HK-2 (cell line): ENCODE data around the gene SLC6A17.

ENCODE experiments used
- DNase-seq: peaks from one replicate; pipeline ENCODE4 v3.0.0-alpha.2; 2018; ENCODE audit not compliant: unreplicated experiment

Gene SLC6A17

DNA sequence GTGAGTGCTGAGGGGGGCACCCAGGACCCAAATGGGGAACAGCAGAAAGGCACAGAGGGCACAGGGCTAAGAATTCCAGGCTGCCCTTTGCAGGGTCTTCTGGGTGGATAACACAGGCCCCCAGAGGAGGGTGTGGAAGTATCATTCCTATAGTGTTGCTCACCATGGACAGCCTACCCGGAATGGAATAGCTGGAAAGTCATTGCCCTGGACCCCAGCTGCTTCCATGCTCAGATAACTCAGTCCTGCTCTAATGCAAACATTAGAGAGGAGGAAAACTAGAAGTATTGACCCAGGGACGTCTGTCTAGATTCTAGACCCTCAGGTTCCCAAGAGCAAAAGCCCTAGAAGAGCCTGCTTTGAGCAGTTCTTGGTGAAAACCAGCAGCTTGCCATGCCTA, 24.7 kb downstream of the SLC6A17 start:
- DNase-seq: no peak

- no peak for DNase-seq
Observed at GRCh38 chr1:110176299-110176956, 26.1 kb downstream of the SLC6A17 start.

DNA sequence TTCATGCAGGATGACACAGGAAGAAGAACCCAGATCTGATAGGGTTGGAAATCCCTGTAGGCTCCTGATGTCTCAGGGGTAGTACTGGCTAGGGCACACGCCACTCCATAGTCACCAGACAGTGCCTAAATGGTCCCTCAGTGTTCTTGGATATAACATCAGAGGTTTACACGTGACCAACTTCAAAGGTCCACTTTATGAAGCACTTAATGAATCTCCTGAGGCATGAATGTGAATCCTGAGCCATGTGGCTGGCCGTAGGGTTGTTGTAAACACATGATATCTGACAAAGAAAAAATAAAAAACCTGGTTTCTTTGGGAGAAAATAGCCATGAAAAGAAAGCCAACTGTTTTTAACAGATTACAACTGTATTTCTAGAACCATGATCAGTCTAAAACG, 27.5 kb downstream of the SLC6A17 start:
- no peak for DNase-seq

DNA sequence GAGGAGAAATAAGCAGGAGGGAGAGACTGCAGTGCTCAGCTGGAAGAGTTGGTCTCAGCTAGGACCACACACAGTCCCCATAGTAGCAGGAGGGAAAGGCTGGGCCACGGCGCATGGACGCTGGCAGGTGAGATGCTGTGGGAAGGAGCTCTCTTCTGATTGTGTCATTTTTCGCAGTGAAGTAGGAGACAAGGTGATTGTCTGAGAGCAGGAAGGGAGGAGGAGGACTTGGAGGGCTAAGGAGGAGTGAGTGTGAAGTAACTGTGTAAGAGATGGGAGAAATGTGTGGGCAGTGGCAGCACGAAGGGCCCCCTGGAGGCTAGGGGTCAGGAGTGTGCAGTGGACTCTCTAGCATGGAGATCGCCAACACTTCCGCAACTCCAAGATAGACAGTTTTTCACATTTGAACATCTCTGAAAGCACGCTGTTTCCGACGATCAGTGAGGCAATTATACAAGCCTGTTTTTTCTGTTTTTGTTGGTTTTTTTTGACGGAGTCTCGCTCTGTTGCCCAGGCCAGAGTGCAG, 33.4 kb downstream of the SLC6A17 start:
- DNase-seq: no peak

GRCh38 chr1:110184446-110184845, 34.2 kb downstream of the SLC6A17 start:
- no peak for DNase-seq

GRCh38 chr1:110185181-110185580, 34.9 kb downstream of the SLC6A17 start:
- no peak for DNase-seq

GRCh38 chr1:110186558-110186957, 36.3 kb downstream of the SLC6A17 start:
- DNase-seq: no peak

DNA sequence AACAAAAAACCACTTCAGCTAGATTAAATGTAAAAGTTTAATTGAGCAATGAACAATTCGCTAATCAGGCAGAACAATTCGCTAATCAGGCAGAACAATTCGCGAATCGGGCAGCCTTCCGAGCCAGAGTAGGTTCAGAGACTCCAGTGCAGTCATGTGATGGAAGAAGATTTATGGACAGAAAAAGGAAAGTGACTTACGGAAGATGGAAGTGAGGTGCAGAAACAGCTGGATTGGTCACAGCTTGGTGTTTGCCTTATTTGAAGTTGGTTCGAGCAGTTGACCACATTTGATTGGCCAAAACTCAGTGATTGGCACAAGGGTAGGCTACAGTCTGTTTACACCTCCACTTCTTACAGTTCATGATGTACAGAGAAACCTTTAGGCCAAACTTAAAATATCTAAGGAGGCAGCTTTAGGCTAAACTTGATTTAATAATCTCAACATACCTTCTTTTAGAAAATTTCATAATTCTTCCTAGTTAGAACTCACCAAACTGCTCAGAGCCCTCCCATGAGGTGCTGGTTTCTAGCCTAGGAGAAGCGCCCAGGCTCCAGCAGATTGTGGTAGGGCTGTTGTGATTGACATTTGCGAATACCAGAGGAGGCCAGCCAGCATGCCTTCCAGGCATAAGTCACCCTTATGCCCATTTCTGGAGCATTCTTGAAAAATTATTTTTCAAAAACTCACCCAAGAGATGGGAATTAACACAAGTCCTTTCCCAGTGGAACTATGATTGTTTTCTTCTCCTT, 37.0 kb downstream of the SLC6A17 start:
- no peak for DNase-seq

GRCh38 chr1:110188035-110188618, 37.8 kb downstream of the SLC6A17 start:
- no peak for DNase-seq

- DNase-seq: no peak
Observed at GRCh38 chr1:110189181-110189580, 38.9 kb downstream of the SLC6A17 start.

DNA sequence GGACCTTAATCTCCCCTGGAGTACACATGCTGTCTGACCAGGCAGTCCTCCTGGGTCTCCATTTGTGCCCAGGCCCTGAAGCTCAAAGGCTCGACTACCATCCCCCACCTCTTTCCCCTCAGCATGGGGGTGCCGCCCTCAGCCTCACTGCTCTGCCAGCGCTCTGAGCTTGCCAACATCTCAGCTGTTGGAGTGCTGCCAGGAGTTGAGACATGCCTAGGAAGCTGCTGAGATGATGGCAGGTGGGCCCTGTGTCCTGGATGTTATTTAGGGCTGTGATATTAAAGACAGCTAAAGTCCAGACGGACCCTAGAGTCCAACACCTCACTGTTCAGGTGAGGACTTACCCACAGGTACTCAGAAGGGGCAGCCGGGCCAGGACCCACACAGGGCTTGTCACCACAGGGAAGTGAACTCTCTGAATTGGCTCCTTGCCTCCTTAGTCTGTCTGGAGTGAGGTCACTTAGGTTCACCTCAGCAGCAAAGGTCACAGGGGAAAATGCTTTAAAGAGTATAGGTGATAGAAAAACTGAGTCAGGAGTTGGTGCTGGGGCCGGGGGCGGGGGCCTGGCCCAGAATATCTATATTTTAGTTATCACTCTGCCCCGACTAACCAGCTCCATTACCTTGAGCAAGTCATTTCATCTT, 40.1 kb downstream of the SLC6A17 start:
- no peak for DNase-seq

GRCh38 chr1:110192541-110192940, 42.2 kb downstream of the SLC6A17 start:
- DNase-seq: no peak

DNA sequence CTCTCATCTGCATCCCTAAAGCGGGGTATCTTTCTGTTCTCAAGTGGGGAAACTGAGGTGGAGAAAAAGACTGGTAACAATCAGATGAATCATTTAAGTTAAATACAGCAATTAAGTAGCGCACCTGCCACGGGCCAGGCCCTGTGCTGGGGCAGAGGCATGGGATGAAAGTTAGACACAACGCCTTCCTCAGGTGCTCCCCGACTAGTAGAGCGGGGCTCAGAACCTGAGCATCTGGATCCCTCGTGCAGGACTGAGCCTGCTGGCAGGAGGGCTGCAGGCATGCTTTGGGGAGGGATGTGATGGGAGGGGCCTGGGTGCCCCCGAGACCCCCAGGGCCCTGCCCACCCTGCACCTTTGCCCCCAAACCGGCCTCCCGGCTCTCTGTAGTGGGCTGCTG, 44.9 kb downstream of the SLC6A17 start:
- DNase-seq: no peak

- peak; percentile 30 for DNase-seq
Observed at GRCh38 chr1:110196917-110197765, 46.8 kb downstream of the SLC6A17 start.

- no peak for DNase-seq
Observed at GRCh38 chr1:110197905-110198629, 47.8 kb downstream of the SLC6A17 start.

DNA sequence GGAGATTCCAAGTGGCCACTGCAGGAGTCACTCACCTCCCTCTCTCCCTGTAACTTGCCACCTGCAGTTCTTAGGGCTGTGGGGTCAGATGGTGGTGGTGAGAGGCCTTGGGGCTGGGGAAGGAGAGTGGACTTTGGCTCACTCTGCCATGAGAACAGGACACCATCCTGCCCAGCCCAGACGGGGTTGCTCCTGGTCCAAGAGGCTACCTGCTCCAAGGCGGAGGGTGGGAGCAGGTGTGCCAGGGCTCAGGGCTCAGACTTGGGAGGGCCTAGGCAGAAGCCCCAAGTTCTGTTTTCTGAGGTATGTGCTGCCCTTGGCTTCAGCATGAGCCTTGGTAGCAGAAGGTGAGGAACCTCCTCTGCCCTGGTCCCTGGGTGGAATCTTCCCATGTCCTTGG, 48.5 kb downstream of the SLC6A17 start:
- DNase-seq: no peak

DNA sequence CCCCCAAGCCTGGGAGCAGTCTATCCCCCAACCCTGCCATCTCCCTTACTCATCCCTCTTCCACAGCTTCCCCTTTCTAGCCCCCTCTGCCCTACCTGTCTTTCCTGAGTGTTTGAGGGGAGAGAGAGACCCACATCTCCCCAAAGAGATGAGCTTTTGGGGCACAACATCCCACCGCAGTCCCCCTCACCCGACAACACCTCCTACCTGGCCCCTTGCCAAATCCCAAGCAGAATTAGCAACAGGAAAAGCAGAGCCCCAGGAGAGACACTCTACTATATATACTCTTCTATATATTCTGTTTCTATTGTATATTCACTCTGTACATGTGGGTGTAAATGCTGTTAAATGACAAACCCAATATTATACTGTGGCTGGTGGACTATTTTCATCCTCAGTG, 49.9 kb downstream of the SLC6A17 start:
- DNase-seq: no peak

DNA sequence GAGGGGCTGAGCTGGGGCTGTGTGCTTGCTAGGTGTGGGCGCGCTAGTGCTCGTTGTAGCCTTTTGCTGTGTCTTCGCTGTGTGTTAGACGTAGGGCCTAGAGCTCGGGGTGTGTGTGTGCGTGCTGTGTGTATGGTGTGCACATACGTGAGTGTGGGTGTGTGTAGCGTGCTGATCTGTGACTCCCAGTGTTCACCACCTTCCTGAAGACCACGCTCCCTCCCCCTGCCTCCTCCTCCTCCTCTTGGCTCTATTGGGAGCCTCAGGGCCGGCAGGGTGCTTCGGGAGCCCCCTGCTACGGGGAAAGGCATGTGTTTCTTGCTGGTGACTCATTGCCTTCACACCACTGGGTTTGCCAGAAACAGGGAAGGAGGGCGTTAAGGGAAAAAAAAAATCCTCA, 50.4 kb downstream of the SLC6A17 start:
- DNase-seq: no peak

DNA sequence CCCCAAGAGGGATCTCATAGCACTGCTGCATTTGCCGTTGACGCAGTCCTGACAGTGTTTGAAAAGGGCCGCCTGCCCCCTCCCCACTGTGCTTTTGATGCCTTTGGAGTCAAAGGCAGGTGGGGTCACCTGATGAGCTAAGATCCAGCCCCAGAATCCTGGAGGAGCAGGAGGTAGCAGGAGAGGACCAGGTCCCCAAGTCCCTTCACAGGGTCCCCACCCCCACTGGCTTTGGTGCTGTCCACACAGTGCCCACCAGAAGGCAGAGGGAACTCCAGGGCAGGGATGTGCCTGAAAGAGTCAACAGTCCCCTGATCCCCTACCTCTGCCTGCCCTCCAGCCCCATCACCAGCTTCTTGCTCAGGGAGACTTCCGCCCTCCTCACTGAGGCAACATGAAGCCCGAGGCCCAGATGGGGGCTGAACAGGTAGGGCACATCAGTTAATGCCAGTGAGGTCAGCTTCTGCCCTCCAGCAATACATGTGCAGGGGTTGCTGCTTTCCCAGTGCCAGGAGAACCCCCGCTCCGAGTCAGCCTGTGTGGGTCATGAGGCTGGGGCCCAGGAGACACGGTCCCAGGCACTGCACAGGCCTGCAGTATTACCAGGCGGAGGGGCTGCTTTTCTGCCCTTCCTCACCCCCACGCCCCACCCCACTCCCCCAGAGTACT, 51.0 kb downstream of the SLC6A17 start:
- no peak for DNase-seq

DNA sequence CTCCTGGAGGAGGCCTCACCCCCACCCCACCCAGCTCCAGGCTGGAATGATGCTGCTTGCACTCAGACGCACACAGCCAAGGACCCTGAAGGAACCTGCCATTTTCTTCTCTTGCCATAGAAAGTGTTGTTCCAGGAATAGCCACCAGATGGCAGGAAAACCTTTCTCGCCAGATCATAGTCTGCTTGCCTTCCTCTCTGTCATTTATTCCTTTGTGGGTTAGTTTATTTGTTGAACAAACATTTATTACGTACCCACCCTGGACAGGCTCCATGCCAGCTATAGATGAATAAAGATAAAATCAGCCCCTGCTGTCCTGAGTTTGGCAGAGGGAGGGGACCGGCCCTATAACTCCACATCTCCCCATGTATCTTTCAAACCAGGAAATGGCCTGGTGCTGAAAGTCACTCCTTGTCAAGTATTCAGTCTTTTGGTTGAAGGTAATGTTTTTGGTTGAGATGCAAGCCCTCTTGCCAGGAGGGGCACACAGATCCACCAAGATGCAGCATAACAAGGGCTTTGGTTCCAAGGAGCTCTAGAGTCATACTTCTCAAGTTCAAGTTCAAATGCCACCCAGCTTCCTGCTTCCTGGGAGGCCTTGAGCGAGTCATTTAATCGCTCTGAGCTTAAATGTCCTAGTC, 52.8 kb downstream of the SLC6A17 start:
- peak; percentile 48 for DNase-seq
